Parathyroid adenoma (tissue), 2 donors: ENCODE data around the gene BCL2L1.

ENCODE experiments used
- H2AFZ ChIP-seq: fragments of 300-600 bp; sonication (generic); one replicate; pipeline ENCODE4 v1.7.0; 2017; ENCODE audit warnings: antibody characterized with exemption, mild to moderate bottlenecking
- H3K27ac ChIP-seq: fragments of 300-600 bp; sonication (generic); one replicate; pipeline ENCODE4 v1.7.0; 2017
- H3K27me3 ChIP-seq: fragments of 300-600 bp; sonication (generic); one replicate; pipeline ENCODE4 v1.7.0; 2017; ENCODE audit warnings: low read length; ENCODE audit not compliant: control insufficient read depth, insufficient read depth
- H3K36me3 ChIP-seq: fragments of 300-600 bp; sonication (generic); one replicate; pipeline ENCODE4 v1.7.0; 2017; ENCODE audit warnings: low read length; ENCODE audit not compliant: control insufficient read depth, insufficient read depth
- H3K4me1 ChIP-seq: fragments of 300-600 bp; sonication (generic); one replicate; pipeline ENCODE4 v1.7.0; 2017; ENCODE audit warnings: control low read depth
- H3K4me2 ChIP-seq: fragments of 300-600 bp; sonication (generic); one replicate; pipeline ENCODE4 v1.7.0; 2017; ENCODE audit warnings: low read length
- H3K4me3 ChIP-seq: fragments of 300-600 bp; sonication (generic); one replicate; pipeline ENCODE4 v1.7.0; 2017; ENCODE audit warnings: low read depth, low read length
- H3K79me2 ChIP-seq: fragments of 300-600 bp; sonication (generic); one replicate; pipeline ENCODE4 v1.7.0; 2017; ENCODE audit warnings: control low read depth
- H3K9ac ChIP-seq: fragments of 300-600 bp; sonication (generic); one replicate; pipeline ENCODE4 v1.7.0; 2017; ENCODE audit warnings: mild to moderate bottlenecking
- H3K9me3 ChIP-seq: fragments of 300-600 bp; sonication (generic); one replicate; pipeline ENCODE4 v1.7.0; 2017; ENCODE audit warnings: low read length; ENCODE audit not compliant: control insufficient read depth
- TF ChIP-seq, protein P1 (sequence below): fragments of 300-600 bp; sonication (generic); IDR thresholded peaks from one replicate; pipeline ENCODE4 v1.7.0; 2017; ENCODE audit warnings: antibody characterized with exemption, mild to moderate bottlenecking
- donor health status: primary hyperparathyroidism.

The BCL2L1 gene

DNA sequence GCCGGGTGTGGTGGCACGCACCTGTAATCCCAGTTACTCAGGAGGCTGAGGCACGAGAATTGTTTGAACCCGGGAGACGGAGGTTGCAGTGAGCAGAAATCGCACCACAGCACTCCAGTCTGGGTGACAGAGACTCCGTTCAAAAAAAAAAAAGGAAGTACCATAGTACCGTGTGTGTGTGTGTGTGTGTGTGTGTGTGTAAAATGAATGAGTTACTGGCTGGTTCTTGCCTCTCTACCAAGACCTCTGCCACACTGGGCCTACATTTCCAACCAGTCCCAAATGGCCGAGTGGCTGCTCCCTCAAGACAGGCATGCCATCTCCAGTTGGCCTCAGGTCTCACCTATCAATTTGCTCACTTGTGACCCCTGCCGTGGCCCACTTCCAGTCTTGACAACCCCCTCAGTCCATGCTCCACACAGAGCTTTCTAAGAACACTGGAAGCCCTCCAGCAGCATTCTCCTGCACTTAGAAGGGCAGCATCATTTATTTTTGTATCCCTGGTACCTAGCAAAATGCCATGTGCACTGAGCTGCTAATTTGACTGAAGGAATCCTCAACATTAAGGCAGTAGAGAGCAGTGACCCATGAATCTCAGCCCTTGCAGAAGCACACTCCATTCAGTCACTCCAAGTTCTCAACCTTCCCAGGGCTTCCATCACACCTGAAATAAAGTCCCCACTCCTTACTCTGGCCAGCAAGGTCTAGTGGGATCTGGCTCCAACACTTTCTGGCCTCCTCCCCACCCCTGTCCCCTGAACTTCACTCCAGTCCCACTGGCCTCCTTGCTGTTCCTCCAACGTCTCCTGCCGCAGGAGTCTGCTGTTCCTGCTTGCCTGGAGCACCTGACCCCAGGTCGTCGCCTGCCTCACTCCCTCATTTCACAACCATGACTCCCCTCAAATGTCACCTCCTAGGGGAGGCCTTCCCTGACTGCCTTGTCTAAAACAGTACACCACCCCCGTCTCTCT, 55.1 kb downstream of the BCL2L1 start:
- Histone ChIP-seq H3K4me1 (peaks cover 6% of the 10 kb centered on the region), H3K79me2 (peaks cover 37% of the 10 kb centered on the region), H3K9me3 (no peaks in the 10 kb centered on the region), H2AFZ (no peak overlapping the region), H3K36me3 (no peaks in the 10 kb centered on the region), H3K4me2 (no peak overlapping the region), H3K4me3 (no peak overlapping the region), H3K9ac (no peak overlapping the region), H3K27me3 (no peaks in the 10 kb centered on the region), H3K27ac (no peak overlapping the region)
- TF ChIP-seq, protein P1, sequence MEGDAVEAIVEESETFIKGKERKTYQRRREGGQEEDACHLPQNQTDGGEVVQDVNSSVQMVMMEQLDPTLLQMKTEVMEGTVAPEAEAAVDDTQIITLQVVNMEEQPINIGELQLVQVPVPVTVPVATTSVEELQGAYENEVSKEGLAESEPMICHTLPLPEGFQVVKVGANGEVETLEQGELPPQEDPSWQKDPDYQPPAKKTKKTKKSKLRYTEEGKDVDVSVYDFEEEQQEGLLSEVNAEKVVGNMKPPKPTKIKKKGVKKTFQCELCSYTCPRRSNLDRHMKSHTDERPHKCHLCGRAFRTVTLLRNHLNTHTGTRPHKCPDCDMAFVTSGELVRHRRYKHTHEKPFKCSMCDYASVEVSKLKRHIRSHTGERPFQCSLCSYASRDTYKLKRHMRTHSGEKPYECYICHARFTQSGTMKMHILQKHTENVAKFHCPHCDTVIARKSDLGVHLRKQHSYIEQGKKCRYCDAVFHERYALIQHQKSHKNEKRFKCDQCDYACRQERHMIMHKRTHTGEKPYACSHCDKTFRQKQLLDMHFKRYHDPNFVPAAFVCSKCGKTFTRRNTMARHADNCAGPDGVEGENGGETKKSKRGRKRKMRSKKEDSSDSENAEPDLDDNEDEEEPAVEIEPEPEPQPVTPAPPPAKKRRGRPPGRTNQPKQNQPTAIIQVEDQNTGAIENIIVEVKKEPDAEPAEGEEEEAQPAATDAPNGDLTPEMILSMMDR: no peak

DNA sequence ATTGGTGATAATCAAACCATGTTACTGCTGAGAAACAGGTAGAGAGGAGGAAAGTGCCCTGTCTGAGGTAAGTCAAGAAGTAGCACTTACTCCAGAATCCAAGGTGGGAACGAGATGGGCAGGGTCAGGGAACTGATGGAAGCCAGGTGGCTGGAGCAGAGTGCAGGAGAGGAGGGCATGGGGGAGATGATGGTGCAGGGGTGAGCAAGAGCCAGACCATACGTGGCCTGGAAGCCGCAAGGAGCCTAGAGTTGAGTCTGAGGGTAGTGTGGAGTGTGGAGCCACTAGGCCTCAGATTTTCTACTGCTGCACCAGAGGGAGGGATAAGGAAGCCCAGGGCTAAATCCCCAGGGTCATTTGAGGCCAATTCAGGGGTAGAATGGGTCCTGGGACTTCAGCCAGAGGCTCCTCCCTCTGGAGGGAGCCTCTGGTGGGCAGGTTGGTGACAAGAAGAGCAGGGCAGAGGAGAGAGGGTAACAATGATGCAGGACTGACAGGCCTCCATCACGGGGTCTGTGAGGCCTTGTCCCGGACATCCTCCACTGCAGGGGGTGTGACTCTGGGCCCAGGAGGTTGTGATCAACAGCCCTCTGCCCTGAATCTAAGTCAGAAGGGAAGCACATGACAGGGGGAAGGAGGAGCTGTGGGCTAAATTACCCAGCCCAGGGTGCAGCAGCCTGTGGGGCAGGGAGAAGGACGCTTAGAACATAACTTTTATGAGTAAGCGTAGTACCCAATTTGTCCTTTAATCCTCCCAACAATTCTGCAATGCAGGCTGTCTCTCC, 56.2 kb downstream of the BCL2L1 start:
- no peaks in the 10 kb centered on the region for H3K4me1 ChIP-seq
- no peaks in the 10 kb centered on the region for H3K36me3 ChIP-seq
- H3K27me3 ChIP-seq: no peaks in the 10 kb centered on the region
- no peak overlapping the region for H2AFZ ChIP-seq
- no peak overlapping the region for H3K27ac ChIP-seq
- H3K4me2 ChIP-seq: no peak overlapping the region
- H3K9ac ChIP-seq: no peak overlapping the region
- H3K79me2 ChIP-seq: peaks cover 28% of the 10 kb centered on the region
- no peaks in the 10 kb centered on the region for H3K9me3 ChIP-seq
- TF ChIP-seq, protein P1: no peak
- no peak overlapping the region for H3K4me3 ChIP-seq

DNA sequence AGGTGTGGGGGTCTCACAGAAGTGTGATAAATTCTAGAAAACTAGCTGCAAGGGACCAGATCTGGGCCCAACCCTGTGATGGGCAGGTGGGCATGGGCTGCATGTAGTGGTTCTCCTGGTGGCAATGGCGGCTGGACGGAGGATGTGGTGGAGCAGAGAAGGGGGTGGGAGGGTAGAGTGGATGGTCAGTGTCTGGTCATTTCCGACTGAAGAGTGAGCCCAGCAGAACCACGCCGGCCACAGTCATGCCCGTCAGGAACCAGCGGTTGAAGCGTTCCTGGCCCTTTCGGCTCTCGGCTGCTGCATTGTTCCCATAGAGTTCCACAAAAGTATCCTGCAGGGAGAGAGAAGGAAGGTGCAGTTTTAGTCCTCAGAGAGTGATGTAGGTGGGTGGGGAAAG, 56.9 kb downstream of the BCL2L1 start:
- H3K79me2 ChIP-seq: peaks cover 21% of the 10 kb centered on the region
- no peak overlapping the region for H2AFZ ChIP-seq
- TF ChIP-seq, protein P1: no peak
- no peaks in the 10 kb centered on the region for H3K36me3 ChIP-seq
- no peaks in the 10 kb centered on the region for H3K4me1 ChIP-seq
- no peak overlapping the region for H3K27ac ChIP-seq
- no peaks in the 10 kb centered on the region for H3K9me3 ChIP-seq
- H3K4me3 ChIP-seq: no peak overlapping the region
- no peaks in the 10 kb centered on the region for H3K27me3 ChIP-seq
- H3K9ac ChIP-seq: no peak overlapping the region
- no peak overlapping the region for H3K4me2 ChIP-seq

DNA sequence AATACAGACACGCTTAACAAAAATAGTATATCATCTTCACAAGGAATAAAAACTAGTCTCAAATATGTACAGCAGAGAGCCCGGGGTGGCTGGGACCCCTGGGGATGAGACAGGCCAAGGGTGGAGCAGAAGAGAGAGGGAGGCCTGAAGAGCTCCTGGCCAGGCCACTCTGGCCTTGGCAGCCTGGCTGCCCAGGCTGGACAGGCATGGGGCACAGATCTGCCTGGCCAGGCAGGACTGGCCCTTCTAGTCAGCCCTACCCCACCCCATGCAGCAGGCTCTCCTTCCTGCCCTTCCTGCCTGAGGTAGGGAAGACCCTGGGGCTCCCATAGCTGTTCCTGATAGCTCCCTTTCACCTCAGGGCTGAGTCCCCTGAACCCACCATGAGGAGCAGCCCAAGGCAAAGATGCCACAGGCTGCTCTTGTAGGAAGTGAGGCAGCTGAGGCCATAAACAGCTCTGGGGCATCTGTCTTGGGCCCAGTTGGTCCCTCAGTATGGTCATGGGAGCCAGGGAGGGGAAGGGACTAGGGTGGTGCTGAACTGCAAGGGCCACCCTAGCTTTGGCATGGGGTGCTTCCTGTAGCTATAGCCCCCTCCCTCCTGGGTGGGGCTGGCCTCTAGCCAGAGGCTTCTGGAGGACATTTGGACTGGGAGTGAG, 57.8 kb downstream of the BCL2L1 start:
- Histone ChIP-seq H3K4me2 (no peak overlapping the region), H3K4me1 (no peaks in the 10 kb centered on the region), H3K27ac (no peak overlapping the region), H3K4me3 (no peak overlapping the region), H3K79me2 (peaks cover 12% of the 10 kb centered on the region), H3K36me3 (no peaks in the 10 kb centered on the region), H3K27me3 (no peaks in the 10 kb centered on the region), H2AFZ (no peak overlapping the region), H3K9me3 (no peaks in the 10 kb centered on the region), H3K9ac (no peak overlapping the region)
- TF ChIP-seq, protein P1: no peak
